HL-60/S4 treated with phorbol 12-myristate 13-acetate at 8.2 ng/mL for 4 days and 3 days (cell line): ENCODE measurements around the gene KIAA1671.

ENCODE experiments used
- in situ Hi-C: fragments of 300-500 bp; cut with MboI; formaldehyde crosslinking; loops from 2 replicates; pipeline ENCODE4 v1.15.0; 2022; ENCODE audit warnings: low sequenced_read_pairs

The KIAA1671 gene

DNA sequence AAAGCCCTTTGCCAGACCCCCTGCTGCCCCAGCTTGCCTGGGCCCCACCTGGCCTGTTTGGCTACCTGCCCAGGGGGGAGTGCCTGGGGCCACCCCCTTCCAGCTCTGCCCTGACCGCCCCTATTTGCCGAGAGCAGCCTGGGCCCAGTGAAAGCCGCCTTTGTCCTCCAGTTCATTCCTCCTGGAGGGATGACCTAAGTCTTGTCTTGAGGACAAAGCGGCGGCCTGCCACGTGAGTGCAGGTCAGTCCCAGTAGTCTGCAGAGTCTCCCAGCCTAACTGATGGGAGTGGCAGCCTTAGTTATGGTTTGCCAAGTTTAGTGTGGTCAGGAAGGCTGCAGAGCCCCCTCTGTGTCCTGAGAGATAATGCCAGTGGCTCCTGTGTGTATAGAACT, 131.3 kb downstream of the KIAA1671 start:
- in situ Hi-C loops, result no loop called here

DNA sequence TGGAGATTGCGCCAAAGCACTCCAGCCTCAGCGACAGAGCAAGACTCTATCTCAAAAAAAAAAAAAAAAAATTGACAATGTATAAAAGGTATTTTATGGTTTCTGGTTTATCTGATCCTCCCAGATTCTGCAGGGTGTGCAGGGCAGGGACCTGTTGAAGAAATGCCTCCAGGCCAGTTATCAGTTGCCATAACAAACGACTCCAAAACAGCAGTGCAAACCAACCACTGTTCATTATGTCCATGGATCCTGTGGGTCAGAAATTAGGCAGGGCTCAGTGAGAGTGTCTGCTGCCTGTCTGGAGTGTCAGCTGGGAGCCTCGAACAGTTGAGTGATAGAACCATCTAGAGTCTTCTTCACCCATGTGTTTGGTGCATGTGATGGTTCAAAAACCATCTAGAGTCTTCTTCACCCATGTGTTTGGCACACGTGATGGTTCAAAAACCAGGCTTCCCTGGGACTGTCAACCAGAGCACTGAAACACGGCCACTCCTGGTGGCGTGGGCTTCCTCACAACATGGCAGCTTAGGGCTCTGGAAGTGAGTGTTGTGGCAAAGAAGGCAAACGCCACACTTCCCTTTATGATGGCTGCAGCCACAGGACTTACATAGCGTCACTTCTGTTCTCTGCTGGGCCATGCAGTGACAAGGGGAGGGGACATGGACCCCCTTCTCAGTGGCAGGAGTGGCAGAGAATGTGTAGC, 132.0 kb downstream of the KIAA1671 start:
- in situ Hi-C loops, result no loop called here

DNA sequence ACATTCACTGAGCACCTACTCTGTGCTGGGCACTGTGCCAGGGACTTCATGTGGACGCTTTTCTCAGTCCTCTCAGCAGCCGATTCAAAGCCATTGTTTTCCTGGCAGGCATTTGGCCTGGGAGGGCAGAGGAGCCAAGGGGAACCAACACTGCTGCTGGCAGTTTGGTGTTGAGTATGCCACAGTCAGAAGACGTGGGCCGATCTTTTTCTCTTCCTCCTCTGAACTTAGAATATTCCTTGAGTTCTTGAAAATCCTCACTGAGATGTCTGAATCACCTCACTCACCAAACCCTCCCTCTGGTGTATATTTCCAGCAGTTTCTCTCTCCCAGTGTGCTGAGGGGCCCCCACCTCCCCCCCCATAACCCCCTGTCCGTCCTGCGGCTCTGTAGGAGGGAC, 132.6 kb downstream of the KIAA1671 start:
- in situ Hi-C loops, result no loop called here

DNA sequence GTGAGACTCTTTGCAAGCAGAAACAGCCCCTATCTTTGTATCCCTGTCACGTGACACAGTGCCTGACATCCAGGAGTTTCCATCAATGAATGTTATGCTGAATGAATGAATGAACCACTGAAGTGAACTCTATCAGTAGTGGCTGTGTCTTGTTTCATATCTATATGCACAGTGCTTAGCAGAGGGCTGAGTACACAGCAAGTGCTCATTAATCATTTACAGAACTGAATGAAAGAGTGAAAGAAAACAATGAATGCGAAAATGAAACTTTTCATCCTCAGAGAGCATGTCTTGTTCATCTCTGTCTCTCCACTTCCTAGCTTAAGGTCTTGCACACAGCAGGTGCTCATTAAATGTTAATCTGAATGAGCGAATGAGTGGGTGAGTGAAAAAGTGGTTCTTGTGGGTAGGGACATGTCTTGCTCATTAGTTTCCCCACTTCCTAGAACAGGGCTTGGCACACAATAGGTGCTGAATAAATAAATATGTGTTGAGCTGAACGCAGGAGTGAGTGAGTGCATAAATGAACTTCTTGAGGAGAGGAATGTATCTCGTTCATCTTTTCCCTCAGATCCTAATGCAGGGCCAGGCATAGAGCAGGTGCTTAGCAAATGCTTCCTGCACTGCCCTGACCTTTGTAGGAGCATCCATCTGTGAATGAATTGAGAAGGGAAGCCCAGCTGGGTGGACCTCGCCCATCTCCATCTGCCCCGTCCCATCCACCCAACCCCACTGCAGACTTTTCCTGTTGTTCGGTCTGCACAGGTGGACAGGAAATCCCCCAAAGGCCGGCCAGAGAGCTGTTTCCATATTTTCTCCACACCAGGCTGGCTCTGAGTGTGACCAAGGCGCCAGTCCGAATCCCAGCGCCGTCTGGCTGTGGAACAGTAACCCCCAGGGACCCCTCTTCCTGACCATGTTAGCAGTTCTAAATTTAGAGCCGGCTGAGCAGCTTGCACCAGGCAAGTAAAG, 133.7 kb downstream of the KIAA1671 start:
- in situ Hi-C loops, result no loop called here

DNA sequence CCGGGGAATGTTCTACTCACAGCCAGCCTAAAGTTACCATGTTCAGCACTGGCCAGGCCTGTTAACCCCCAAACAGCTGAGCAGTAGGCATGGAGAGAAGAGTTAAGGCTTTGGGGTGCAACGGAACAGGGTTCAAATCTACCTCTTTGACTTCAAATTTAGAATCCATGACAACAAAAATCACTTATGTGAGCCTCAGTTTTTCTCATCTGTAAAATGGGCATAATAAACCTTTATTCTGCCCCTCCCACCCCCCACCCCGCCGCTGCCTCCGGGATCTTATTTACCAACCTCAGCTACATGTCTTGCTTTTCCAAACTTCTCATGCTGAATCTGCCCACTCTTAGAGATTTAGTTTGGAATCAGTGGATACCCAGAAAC, 134.4 kb downstream of the KIAA1671 start:
- in situ Hi-C loops, result no loop called here

DNA sequence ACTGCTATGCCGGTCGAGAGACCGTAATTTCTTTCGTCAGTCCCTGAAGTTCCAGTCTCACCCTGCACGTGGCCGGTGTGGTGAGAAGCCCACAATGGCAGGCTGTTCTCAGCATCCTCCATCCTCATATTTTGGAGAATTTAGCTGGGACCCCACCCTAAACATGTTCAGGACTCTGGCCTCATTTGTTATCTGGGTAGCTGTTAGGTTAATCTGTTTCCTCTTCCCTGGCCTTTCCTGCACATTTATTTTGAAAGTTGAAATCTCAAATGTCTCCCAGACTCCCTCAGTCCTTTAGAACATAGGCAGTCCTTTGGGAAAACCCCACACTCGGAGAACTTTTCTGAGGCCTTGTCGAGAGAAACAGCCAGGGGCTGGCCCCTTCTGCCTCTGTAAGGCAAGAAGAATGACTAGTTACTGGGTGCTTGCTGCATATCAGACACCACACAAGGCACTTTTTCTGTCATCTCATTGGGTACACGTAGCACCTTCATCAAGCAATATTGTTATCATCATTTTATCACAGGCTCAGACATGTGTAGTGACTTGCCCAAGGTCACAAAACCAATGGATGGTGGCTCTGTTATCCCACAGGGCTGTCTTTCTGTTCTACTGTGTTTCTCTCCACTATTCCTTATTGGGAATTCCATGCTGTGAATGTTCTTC, 137.8 kb downstream of the KIAA1671 start:
- in situ Hi-C loops, result no loop called here

DNA sequence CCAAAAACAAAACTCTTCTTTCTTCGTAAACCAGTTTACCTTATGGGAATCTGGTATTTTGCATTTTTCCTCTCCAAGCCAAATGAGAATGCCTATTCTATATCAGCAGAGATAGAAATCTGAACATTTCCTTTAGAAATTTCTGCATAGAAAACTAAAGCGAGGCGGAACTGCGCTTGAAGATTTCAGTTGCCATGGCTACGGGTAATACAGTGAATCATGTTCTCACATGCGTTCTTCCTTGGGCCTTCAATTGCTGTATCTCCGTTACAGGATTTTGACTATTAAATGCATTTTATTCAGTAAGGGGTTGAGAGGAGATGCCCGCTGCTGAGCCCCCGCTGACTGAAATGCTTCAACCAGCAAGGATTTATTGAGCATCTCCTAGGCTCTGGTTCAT, 138.9 kb downstream of the KIAA1671 start:
- in situ Hi-C loops, result no loop called here

DNA sequence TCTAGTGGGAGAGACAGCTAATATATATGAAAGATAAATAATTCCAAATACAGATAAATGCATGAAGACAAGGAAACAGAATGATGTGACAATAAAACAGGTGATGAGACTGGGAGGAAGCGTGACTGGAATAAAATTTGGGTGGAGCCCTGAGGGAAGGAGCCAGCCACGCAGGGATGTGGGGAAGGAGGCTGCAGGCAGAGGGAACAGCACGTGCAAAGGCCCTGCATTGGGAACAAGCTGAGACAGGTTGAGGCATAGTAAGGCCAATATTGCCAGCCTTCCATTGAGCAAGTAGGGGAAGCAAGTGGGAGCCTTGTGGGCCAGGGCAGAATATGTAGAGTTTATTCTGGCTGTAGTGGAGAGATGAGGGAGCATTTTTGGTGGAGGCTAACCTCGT, 139.6 kb downstream of the KIAA1671 start:
- in situ Hi-C loops, result no loop called here

DNA sequence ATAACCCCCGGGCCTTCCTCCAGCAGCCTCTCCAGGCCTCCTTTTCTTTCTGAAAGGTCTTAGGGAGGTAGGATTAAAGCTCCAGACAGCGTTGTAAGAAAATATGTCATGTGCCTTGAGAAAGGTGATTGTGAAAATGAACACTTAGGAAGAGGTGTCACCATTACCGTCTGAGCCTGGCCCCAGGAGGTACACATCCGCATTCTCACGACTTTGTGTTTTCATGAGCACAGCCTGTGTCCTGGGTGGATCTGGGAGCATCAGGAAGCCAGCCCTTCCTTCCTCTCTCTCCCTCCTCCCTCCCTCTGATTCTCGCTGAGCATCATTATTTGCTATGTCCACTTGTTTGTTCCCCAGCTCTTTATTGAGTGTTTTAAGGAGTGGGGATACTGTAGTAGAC, 142.1 kb downstream of the KIAA1671 start:
- in situ Hi-C loops, result no loop called here

DNA sequence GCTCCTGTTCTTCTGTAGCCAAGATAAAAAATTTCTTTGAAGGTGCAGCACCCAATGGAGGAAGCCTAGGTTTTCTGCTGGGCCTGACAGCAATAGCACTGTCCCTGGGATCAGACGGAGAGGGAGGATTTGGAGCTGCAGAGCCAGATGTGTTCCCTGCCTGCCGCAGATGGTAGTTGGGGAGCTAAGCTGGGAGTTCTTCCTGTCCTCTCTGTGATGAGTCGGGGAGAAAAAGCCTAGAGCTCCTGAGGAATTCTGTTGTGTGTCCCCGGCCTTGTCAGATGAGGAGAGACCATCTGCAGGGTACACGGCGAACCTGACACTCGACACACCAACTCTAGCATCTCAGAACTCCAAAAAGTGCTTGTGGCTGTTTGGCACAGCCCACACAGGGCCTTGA, 143.4 kb downstream of the KIAA1671 start:
- in situ Hi-C loops, result no loop called here

DNA sequence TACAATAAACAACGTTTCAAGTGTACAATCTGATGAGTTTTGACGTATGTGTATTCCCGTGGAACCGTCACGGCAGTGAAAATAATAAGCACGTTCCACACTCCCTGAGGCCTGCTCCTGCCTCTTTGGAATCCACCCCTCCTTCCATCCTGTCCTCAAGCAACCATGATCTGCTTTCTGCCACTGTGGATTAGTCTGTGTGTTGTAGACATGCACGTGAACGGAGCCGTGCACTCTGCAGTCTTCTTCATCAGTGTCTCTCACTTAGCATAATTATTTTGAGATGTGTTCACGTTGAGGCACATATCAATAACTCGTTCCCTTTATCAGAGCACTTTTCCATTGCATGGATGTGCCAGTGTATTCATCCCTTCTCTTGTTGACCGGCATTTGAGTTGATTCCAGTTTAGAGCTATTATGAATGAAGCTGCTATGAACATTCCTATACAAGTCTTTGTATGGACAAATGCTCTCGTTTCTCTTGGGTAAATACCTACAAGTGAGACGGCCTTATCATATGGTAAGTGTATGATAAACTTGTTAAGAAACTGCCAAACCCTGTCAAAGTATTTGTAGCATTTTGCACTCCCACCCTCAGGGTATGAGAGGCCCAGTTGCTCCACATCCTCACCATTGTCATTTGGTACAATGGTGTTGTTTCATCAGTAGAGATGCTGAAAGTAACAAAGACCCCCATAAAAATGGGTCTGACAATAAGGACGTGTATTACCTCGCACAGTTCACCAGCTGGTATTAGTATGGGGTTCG, 144.3 kb downstream of the KIAA1671 start:
- in situ Hi-C loops, result no loop called here

DNA sequence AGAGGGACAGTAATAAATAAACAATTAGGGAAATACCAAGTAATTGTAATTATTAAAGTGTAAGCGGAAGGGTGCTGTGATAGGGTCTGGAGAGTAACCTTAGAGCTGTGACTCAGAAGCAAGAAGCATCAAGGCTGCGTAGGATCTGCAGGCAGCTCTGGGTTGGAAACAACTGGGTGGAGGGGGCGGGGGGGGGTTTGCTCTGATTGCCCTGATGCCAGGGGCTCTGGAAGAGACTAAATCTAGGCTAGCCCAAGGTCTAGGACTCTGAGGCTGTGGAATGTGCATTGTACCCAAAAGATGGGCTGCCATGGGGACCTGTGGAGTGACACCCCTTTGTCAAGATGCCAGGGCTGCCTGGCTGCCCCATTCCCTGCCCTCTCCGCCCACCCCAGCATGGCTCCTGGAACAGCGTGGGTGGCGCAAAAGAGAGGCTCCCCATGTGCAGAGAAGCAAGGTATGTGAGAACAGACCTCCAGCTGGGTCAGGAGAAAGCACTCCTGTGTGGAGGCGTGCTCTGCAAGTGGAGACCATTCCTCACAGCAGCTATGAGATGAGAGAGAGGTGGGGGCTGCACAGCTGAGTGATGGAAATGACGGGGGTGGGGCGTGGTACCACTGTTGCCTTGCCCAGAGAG, 146.0 kb downstream of the KIAA1671 start:
- in situ Hi-C loops, result no loop called here

DNA sequence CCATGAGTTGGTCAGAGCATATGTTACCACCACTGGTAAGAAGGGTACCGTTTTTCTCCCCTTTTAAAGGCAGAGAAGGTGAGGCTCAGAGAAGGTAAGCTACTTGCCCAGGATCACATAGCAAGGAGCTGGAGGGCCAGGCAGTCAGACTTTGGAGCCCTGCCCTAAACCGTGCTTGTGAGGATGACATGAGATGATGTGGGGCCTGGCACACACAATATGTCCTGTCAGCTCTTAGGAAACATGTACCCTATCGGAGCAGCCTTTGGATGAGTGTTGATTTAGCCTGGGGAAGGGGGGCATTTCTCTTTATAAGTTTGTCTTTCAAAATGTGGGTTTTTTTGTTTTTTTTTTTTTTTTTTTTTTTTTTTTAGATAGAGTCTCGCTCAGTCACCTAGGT, 146.7 kb downstream of the KIAA1671 start:
- in situ Hi-C loops, result no loop called here

DNA sequence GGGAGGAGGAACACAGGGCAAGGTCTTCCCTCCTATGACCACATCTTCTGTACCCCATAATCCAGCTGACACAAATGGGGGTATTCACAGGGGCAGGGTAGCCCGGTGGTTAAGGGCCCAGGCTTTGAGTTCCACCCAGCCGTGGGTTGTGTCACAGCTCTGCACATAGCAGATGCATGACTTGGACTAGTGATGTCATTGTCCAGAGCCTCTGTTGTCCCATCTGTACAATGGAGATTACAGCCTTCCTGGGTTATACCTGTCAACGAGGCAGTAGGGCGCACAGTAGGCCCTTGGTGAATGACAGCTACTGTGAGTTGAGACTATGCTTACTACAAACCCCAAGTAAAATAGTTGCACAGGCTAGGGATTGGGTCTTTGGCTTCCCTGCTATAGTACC, 147.9 kb downstream of the KIAA1671 start:
- in situ Hi-C loops, result no loop called here

DNA sequence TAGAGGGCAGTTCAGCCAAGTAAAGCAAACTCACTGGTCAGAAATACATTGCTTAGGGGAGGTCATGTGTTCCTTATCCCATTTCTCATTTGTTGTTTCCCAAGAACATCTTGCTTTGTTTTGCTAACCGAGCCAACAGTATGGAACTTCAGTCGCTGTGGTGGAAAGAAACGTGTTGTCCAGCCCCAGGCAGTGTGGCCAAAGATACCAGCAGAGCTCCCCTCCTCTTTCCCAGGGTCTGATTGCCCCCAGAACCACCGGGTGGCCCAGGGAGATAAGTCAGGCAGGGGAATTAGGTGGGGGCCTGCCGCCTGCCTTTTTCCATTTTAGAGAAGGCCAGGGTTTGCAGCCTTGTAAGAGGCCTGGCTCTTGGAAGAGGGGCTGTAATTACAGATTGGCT, 148.4 kb downstream of the KIAA1671 start:
- in situ Hi-C loops, result no loop called here

DNA sequence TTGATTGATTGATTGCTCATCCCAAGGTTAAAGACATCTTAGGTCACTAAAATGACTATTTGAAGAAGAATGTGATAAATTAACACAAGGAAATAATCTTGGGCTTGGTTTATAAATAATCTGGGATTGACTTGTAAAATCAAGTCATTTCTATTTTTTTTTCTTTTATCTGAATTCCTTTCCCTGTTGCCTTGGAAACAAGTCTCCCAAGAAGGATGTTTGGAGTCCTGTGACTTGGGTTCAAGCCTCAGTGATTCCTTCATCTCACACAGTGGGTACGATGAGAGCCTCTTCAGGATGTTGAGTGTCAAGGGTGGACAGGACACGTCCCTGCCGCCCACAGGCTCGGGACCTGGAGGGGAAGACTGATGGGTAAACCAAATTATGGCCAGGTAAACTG, 149.0 kb downstream of the KIAA1671 start:
- in situ Hi-C loops, result no loop called here

DNA sequence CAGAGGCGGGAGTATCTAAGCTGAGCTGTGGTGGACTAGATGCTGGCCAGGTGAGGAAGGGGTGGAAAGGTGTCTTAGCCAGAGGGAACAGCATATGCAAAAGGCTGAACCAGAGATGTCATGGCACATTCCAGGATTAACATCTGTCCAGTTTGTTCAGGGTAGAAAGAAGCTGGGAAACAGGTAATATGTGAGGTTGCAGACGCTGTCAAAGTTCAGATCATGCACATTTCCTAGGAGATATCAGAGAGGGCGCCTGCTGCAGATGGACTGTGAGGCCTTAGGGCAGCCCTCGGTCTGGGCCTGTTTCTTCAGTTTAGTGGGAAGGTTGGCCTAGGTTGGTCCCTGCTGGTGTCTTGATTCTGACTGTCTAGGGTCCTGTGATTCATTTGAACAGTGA, 149.5 kb downstream of the KIAA1671 start:
- in situ Hi-C loops, result no loop called here

DNA sequence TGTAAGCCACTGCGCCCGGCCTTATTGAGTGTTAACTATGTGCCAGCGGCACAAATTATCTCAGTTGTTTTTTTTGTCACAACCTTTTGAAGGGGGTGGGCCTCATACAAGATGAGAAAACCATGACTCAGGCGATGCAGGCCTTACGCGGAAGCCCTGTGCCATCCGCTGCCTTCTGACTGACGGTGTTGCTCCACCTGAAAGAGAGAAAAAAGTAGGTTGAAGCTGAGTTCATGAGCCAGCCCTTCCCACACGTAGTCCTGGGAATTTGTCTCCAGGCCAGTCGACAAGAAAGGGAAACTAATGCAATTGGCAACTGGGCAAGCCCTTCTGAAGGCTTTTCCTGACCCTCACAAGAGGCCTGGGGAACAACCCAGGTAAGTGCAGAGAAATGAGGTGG, 150.2 kb downstream of the KIAA1671 start:
- in situ Hi-C loops, result no loop called here

DNA sequence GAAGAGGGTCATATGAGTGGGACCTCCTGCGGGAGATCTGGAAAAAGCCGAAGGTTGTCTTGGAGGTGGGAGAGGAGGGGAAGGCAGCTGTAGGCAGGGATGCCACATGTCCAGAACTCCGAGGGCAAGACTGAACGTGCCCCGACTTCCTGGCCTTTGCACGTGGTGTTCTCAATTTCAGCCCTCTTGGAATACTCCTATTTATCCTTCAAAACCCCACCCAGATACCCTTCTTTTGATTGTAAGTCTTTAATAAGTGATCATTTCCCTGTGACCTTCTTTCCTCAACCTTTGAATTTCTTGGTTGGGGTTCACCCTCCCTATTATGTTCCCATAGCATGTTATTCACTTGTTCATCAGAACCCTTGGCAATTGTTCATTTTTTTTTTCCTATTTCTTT, 151.9 kb downstream of the KIAA1671 start:
- in situ Hi-C loops, result no loop called here

DNA sequence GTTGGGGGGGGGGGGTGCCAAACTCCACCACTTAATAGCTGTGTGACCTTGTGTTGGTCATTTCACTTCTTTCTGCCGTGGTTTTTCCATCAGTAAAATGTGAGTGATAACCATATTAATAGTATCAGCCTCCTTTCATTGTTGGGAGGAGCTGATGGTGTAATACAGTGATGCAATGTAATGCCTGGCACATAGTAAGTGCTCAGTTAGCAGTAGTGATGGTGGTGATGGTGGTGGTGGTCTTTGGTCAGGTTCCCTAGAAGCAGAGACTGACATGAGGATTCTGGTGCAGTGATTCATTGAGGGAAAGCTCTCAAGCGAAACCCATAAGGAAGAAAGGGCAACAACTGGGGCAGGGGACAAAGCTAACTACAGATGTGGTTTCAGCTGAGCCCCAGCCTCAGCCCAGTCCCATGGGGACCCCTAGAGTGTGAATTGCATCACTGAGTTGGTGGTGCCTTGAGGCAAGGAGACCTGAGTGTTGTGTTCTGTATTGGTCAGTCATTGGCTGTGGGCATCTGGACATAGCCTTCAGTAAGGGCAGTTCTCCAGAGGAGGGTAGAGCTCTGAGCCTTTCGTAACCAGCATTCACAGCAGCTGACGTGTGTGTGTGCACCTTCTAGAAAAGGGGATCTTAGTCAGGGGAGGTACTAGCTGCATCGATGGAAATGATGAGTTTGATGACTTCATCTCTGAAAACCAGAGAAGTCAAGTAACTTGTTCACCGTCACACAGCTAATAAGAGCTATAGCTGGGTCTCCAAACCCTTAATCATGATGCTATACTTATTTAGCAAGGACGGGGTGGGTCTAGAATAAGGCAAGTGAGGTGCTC, 153.5 kb downstream of the KIAA1671 start:
- in situ Hi-C loops, result no loop called here
